Measurements from ENCODE around the gene REM2. TPM values are rescaled to one million over a fixed set of nuclear protein-coding genes. Genes with fewer than 3 reads are reported as not detected.

The REM2 gene
- total and polyA plus RNA-seq, 2 of the 4 experiments (the other 2 are of a cell fraction): under 0.01 to 0.07 TPM

GRCh38 chr14:22923746-22924145 lies 40.7 kb downstream of the REM2 start:
- H2BK120ac ChIP-seq (ENCODE audit: low read depth, low read length): no peak overlapping the region
- no peak overlapping the region for H3K56ac ChIP-seq (ENCODE audit: extremely low read depth, insufficient read depth, low read length)
- no peaks in the 10 kb centered on the region for H4K20me1 ChIP-seq (ENCODE audit: insufficient read depth, low read length)
- no peak overlapping the region for H3K4ac ChIP-seq (ENCODE audit: low read depth, low read length)
- WGBS, 2 experiments (ENCODE audit: extremely low coverage in 2 of 2, insufficient read length in 1 of 2): 100% methylated on average over 1 of the region's 5 CpGs; no CpG with 5 or more reads in 1 of the 2 experiments
- no peak overlapping the region for H2BK15ac ChIP-seq (ENCODE audit: low read depth, low read length)
- peaks cover 8% of the 10 kb centered on the region; the same call in 1 of the 2 replicates for H3K9me1 ChIP-seq (ENCODE audit: insufficient read depth, low read length)
- peaks cover 37% of the 10 kb centered on the region for H3K36me3 ChIP-seq (ENCODE audit: control insufficient read depth, insufficient read depth, low read length)
- H3K23ac ChIP-seq (ENCODE audit: low read depth, low read length): no peak overlapping the region
- peaks cover 6% of the 10 kb centered on the region; the same call in 1 of the 2 replicates for H3K4me1 ChIP-seq (ENCODE audit: control insufficient read depth, insufficient read depth, low read length)
- H4K5ac ChIP-seq (ENCODE audit: low read depth, low read length): no peak overlapping the region
- H4K91ac ChIP-seq (ENCODE audit: insufficient read depth, low read depth, low read length): no peak overlapping the region
- ATAC-seq (ENCODE audit: low read depth) (no peak), DNase-seq (no peak)
- no peak overlapping the region for H3K18ac ChIP-seq (ENCODE audit: low read depth, low read length)
- in situ Hi-C loops (cut with MboI; ENCODE audit: low sequenced_read_pairs) (no loop called here), intact Hi-C loops (cut with micrococcal nuclease) (no loop called here), dilution Hi-C loops (cut with HindIII; ENCODE audit: low sequenced_read_pairs, unreplicated experiment) (no loop called here)
- no peak overlapping the region for H2AK9ac ChIP-seq (replicated peaks; ENCODE audit: low read depth, low read length, poor library complexity)
- H3K79me1 ChIP-seq (ENCODE audit: low read depth in 1 of 2, low read length in 2 of 2): peaks cover 5 to 49% of the 10 kb centered on the region in 2 experiments
- no TSS peak for BruUV-seq (replicated peaks)
- H3K27ac ChIP-seq (ENCODE audit: insufficient read depth, low read length): no peak overlapping the region
- H4K8ac ChIP-seq (ENCODE audit: low read depth in 2 of 2, low read length in 2 of 2): no peak overlapping the region
- H2AK5ac ChIP-seq (ENCODE audit: low read depth, low read length): no peak overlapping the region
- no peak overlapping the region for H3K4me3 ChIP-seq (ENCODE audit: insufficient read depth, low read depth, low read length)
- H3K4me2 ChIP-seq (ENCODE audit: low read depth, low read length): no peak overlapping the region
- no peak overlapping the region for H3K9ac ChIP-seq (ENCODE audit: low read depth, low read length)
- H2BK5ac ChIP-seq (ENCODE audit: low read depth, low read length, poor library complexity, severe bottlenecking): no peak overlapping the region
- ChIA-PET CTCF (no interaction called here), POLR2A (ENCODE audit: unreplicated experiment) (no interaction called here)
- H3K27me3 ChIP-seq (ENCODE audit: control insufficient read depth, insufficient read depth, low read length): no peaks in the 10 kb centered on the region
- no peak overlapping the region for H3K14ac ChIP-seq (replicated peaks; ENCODE audit: low read depth, low read length)
- no peak overlapping the region for H2AFZ ChIP-seq (replicated peaks; ENCODE audit: low read length, poor library complexity)
- TF ChIP-seq POLR2A (IDR thresholded peaks at IDR 0.05; ENCODE audit: low read depth, low read length): no peak
- TF ChIP-seq RAD21 (IDR thresholded peaks at IDR 0.05; ENCODE audit: low read length): no peak
- no peak for TF ChIP-seq MXI1 (IDR thresholded peaks at IDR 0.05; ENCODE audit: borderline replicate concordance, low read depth, low read length)
- TF ChIP-seq RCOR1 (IDR thresholded peaks at IDR 0.05; ENCODE audit: insufficient replicate concordance, low read length): no peak
- TF ChIP-seq ELK1 (IDR thresholded peaks at IDR 0.05; ENCODE audit: borderline replicate concordance, low read depth, low read length): no peak
- no peak for TF ChIP-seq BHLHE40 (IDR thresholded peaks at IDR 0.05; ENCODE audit: low read depth, low read length)
- H3K9me3 ChIP-seq (ENCODE audit: control insufficient read depth, insufficient read depth, low read length): no peaks in the 10 kb centered on the region
- no peak overlapping the region for H2BK20ac ChIP-seq (ENCODE audit: low read depth, low read length)
